HG02870 (cell line): ENCODE measurements around the gene CD53.
"Not testable (repeated sequence)": the region's sequence is repeated elsewhere in the genome, so short reads cannot be mapped to it uniquely, and the experiment has no call there.

Experiments used
- ATAC-seq: cut with Tn5 transposase; IDR thresholded peaks from one replicate; pipeline ENCODE4 v1.9.1; 2021; ENCODE audit warnings: mild to moderate bottlenecking, moderate library complexity; ENCODE audit not compliant: unreplicated experiment

The CD53 gene

GRCh38 chr1:110914676-110915075, 41.7 kb downstream of the CD53 start:
- ATAC-seq = no peak

GRCh38 chr1:110915804-110916203, 42.9 kb downstream of the CD53 start:
- no peak for ATAC-seq

- no peak for ATAC-seq
Observed at GRCh38 chr1:110916274-110916668, 43.3 kb downstream of the CD53 start.

- ATAC-seq = peak; percentile 51
Observed at GRCh38 chr1:110916669-110917306, 43.8 kb downstream of the CD53 start.

GRCh38 chr1:110918016-110918415, 45.1 kb downstream of the CD53 start:
- ATAC-seq = no peak

GRCh38 chr1:110921953-110922352, 49.0 kb downstream of the CD53 start:
- ATAC-seq = no peak

GRCh38 chr1:110927484-110928075, 54.6 kb downstream of the CD53 start:
- ATAC-seq = no peak

GRCh38 chr1:110928191-110928590, 55.2 kb downstream of the CD53 start:
- ATAC-seq = no peak

- no peak for ATAC-seq
Observed at GRCh38 chr1:110928904-110929303, 56.0 kb downstream of the CD53 start.

- ATAC-seq = not testable (repeated sequence)
Observed at GRCh38 chr1:110931097-110931496, 58.1 kb downstream of the CD53 start.

- ATAC-seq = no peak
Observed at GRCh38 chr1:110936567-110936966, 63.6 kb downstream of the CD53 start.

- ATAC-seq = no peak
Observed at GRCh38 chr1:110944806-110945205, 71.9 kb downstream of the CD53 start.

- no peak for ATAC-seq
Observed at GRCh38 chr1:110945626-110946025, 72.7 kb downstream of the CD53 start.

- ATAC-seq = no peak
Observed at GRCh38 chr1:110948038-110948810, 75.3 kb downstream of the CD53 start.
